ENCODE results near the gene LIPG.

GRCh38 chr18:49616618-49617328 is 54.9 kb downstream of the LIPG start:
- TF ChIP-seq POLR2AphosphoS5 (IDR thresholded peaks at IDR 0.05; ENCODE audit: borderline replicate concordance, low read depth, low read length) = no peak
- no peak for TF ChIP-seq EZH2 (IDR thresholded peaks at IDR 0.05)
